Effector memory CD4-positive, alpha-beta T cell (primary cell): ENCODE measurements around the gene LRCOL1.

Experiments used
- DNase-seq, 3 donors: peaks; one replicate each; pipeline ENCODE4 v3.0.0-alpha.2; 2020
- H3K27ac ChIP-seq: 2 replicates; pipeline ENCODE4 v1.7.0; 2013; ENCODE audit warnings: mild to moderate bottlenecking, low read length, moderate library complexity; ENCODE audit not compliant: insufficient read depth, poor library complexity, severe bottlenecking
- H3K27me3 ChIP-seq: replicated peaks from 2 replicates; pipeline ENCODE4 v1.7.0; 2013; ENCODE audit warnings: mild to moderate bottlenecking, low read length; ENCODE audit not compliant: insufficient read depth, control insufficient read depth, poor library complexity, severe bottlenecking
- H3K36me3 ChIP-seq: 2 replicates; pipeline ENCODE4 v1.7.0; 2013; ENCODE audit warnings: mild to moderate bottlenecking, low read length, moderate library complexity; ENCODE audit not compliant: control insufficient read depth, insufficient read depth
- H3K4me1 ChIP-seq: 2 replicates; pipeline ENCODE4 v1.7.0; 2013; ENCODE audit warnings: low read length, mild to moderate bottlenecking; ENCODE audit not compliant: control insufficient read depth, insufficient read depth, poor library complexity, severe bottlenecking
- H3K4me3 ChIP-seq: 2 replicates; pipeline ENCODE4 v1.7.0; 2013; ENCODE audit warnings: low read length, low read depth, mild to moderate bottlenecking; ENCODE audit not compliant: insufficient read depth, poor library complexity, severe bottlenecking
- H3K9me3 ChIP-seq: 2 replicates; pipeline ENCODE4 v1.7.0; 2013; ENCODE audit warnings: mild to moderate bottlenecking, low read length, moderate library complexity; ENCODE audit not compliant: control insufficient read depth

The LRCOL1 gene

DNA sequence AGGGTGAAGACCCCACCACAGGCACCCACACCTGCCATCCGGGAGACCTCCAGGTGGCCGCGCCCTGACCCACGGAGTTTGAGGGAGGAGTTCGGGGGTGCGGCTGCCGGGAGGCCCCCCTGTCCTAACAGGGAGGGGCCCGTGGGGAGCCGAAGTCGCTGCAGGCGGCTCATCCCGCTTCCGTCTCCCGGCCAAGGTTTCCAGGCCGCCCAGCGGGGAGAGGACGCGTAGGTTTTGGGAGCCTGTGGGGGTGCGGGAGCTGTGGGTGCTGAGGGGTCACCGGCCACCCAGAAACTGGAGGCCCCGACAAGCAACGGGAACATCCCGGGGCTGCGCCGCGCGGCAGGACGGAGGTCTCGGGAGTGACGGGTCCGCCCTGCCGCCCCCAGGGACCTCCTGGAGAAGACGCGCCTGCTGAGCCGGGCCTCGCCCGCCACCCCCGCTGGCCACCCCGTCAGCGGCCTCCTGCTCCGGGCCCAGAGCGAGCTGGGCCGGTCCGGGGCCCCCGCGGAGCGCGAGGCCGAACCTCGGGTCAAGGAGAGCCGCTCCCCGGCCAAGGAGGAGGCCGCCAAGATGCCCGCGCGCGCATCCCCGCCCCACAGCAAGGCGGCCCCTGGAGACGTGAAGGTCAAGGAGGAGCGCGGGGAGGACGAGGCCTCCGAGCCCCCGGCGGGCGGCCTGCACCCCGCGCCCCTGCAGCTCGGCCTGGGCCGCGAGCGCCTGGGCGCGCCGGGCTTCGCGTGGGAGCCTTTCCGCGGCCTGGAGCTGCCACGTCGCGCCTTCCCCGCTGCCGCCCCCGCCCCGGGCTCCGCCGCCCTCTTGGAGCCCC lies 27.6 kb downstream of the LRCOL1 start:
- peaks cover 6% of the 10 kb centered on the region for H3K36me3 ChIP-seq
- DNase-seq, result no peak

GRCh38 chr12:132582058-132582420 lies 28.3 kb downstream of the LRCOL1 start:
- peaks cover 14% of the 10 kb centered on the region for H3K36me3 ChIP-seq
- H3K27ac ChIP-seq, result no peak overlapping the region
- no peak for DNase-seq
- H3K4me1 ChIP-seq, result no peaks in the 10 kb centered on the region
- no peaks in the 10 kb centered on the region for H3K27me3 ChIP-seq
- no peak overlapping the region for H3K4me3 ChIP-seq
- H3K9me3 ChIP-seq, result no peaks in the 10 kb centered on the region

More for the DNA sequence above, 27.6 kb downstream of the LRCOL1 start:
- Histone ChIP-seq H3K9me3 (no peaks in the 10 kb centered on the region), H3K4me1 (no peaks in the 10 kb centered on the region), H3K27ac (no peak overlapping the region), H3K4me3 (no peak overlapping the region), H3K27me3 (no peaks in the 10 kb centered on the region)

DNA sequence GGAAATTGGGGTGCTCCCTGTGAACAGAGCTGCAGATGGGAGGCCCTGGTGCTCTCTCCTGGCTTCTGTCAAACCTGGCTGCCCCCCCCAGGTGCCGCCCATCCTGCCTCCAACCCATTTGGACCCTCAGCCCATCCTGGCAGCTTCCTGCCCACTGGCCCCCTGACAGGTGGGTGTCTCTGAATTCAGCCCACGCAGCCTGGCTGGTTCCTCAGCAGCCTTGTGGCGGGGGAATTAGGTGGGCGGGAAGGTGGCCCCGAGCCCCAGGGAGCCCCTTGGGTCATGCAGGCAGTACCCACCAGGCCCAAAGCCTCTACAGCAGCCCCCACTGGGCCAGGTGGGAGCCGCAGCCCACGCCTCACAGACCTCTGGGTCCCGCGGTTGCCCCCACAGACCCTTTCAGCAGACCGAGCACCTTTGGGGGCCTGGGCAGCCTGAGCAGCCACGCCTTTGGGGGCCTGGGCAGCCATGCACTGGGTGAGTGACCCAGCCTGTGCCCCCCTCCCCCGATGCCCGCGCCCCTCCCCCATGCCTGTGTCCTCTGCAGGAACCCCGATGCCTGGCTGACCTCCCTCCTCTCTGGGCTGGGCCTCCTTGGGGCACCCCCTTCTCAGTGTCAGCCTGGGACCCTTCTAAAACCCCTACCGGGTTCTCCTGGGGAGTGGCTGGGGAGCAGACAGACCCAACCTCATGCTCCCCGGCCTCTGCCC lies 28.9 kb downstream of the LRCOL1 start:
- H3K4me3 ChIP-seq, result no peak overlapping the region
- no peaks in the 10 kb centered on the region for H3K4me1 ChIP-seq
- H3K36me3 ChIP-seq, result peaks cover 19% of the 10 kb centered on the region
- no peaks in the 10 kb centered on the region for H3K27me3 ChIP-seq
- H3K27ac ChIP-seq, result no peak overlapping the region
- DNase-seq, result no peak
- H3K9me3 ChIP-seq, result no peaks in the 10 kb centered on the region

- Histone ChIP-seq H3K4me1 (no peaks in the 10 kb centered on the region), H3K36me3 (peaks cover 22% of the 10 kb centered on the region)
These were observed 29.6 kb downstream of the LRCOL1 start for GRCh38 chr12:132580701-132581292.

GRCh38 chr12:132579744-132580143 lies 30.6 kb downstream of the LRCOL1 start:
- peaks cover 26% of the 10 kb centered on the region for H3K36me3 ChIP-seq
- no peak overlapping the region for H3K4me3 ChIP-seq

More at GRCh38 chr12:132580701-132581292, 29.6 kb downstream of the LRCOL1 start:
- no peak overlapping the region for H3K4me3 ChIP-seq
- H3K27me3 ChIP-seq, result no peaks in the 10 kb centered on the region
- DNase-seq, result no peak
- H3K9me3 ChIP-seq, result no peaks in the 10 kb centered on the region
- H3K27ac ChIP-seq, result no peak overlapping the region

GRCh38 chr12:132578826-132579225 lies 31.6 kb downstream of the LRCOL1 start:
- H3K36me3 ChIP-seq, result peaks cover 33% of the 10 kb centered on the region
- no peak overlapping the region for H3K4me3 ChIP-seq
- H3K4me1 ChIP-seq, result no peaks in the 10 kb centered on the region
- H3K9me3 ChIP-seq, result no peaks in the 10 kb centered on the region
- no peak overlapping the region for H3K27ac ChIP-seq
- no peak for DNase-seq
- H3K27me3 ChIP-seq, result no peaks in the 10 kb centered on the region

More at GRCh38 chr12:132579744-132580143, 30.6 kb downstream of the LRCOL1 start:
- H3K4me1 ChIP-seq, result no peaks in the 10 kb centered on the region
- no peaks in the 10 kb centered on the region for H3K27me3 ChIP-seq
- no peak overlapping the region for H3K27ac ChIP-seq
- H3K9me3 ChIP-seq, result no peaks in the 10 kb centered on the region
- DNase-seq, result no peak

- no peak for DNase-seq
These were observed 32.3 kb downstream of the LRCOL1 start for GRCh38 chr12:132578118-132578517.

GRCh38 chr12:132577191-132577920 lies 33.0 kb downstream of the LRCOL1 start:
- Histone ChIP-seq H3K4me3 (no peak overlapping the region), H3K27ac (no peak overlapping the region), H3K9me3 (no peaks in the 10 kb centered on the region), H3K36me3 (peaks cover 33% of the 10 kb centered on the region), H3K27me3 (no peaks in the 10 kb centered on the region), H3K4me1 (no peaks in the 10 kb centered on the region)
- DNase-seq, result no peak

More at GRCh38 chr12:132578118-132578517, 32.3 kb downstream of the LRCOL1 start:
- no peak overlapping the region for H3K4me3 ChIP-seq
- H3K36me3 ChIP-seq, result peaks cover 33% of the 10 kb centered on the region
- no peaks in the 10 kb centered on the region for H3K9me3 ChIP-seq
- H3K4me1 ChIP-seq, result no peaks in the 10 kb centered on the region
- H3K27me3 ChIP-seq, result no peaks in the 10 kb centered on the region
- no peak overlapping the region for H3K27ac ChIP-seq

DNA sequence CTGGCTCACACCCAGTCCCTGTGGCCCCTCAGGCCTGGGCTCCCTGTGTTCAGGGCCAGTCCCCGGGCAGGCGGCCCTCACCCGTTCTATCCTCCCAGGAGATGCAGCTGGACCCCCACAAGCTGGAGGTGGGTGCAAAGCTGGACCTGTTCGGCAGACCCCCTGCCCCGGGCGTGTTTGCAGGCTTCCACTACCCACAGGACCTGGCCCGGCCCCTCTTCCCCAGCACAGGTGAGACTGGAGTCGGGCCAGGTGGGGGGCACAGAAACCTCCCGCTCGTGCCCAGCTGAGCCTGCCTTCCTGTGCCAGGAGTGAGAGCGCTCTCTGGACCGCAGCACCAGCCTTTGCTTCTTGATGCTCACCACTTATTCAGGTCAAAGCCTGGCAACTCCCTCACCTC lies 33.7 kb downstream of the LRCOL1 start:
- peaks cover 33% of the 10 kb centered on the region for H3K36me3 ChIP-seq
- H3K4me3 ChIP-seq, result no peak overlapping the region
- no peaks in the 10 kb centered on the region for H3K9me3 ChIP-seq
- H3K27ac ChIP-seq, result no peak overlapping the region
- no peaks in the 10 kb centered on the region for H3K4me1 ChIP-seq
- H3K27me3 ChIP-seq, result no peaks in the 10 kb centered on the region
- DNase-seq, result no peak
